NCI-H2227 treated with DMSO at 0.1 percent for 48 hours (cell line): Measurements from ENCODE around the gene SCN9A.
"Not testable (repeated sequence)": the region's sequence is repeated elsewhere in the genome, so short reads cannot be mapped to it uniquely, and the experiment has no call there.

Source experiments
- DNase-seq: peaks from one replicate; lab custom pipeline; 2025; lab: John Stamatoyannopoulos, UW

Gene SCN9A

DNA sequence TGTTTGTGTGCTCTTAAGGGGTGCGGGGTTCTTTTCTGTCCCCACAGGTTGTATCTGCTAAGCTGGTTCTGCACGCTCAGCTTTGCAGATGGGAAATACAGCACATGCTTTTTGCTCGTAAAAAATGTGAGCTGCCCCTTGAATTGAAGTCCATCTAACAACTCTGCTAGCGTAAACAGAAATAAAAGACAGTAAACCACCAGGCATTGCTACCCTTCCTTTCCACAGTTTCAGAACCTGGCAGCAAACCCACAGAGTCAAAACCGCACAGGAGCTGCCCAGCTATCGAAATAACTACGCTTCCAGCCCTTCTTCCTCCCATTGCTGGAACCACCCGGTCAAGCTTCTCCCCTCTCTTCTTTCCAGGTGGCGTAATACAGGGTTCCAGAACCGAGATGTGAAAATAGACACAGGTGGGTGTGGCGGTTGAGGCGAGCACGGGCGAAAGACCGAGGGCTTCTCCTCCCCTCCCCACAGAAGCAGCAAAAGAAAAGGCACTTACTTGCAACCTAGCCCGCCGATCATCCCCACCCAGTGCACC lies 479 bp downstream of the SCN9A start:
- DNase-seq: peak; percentile 95

DNA sequence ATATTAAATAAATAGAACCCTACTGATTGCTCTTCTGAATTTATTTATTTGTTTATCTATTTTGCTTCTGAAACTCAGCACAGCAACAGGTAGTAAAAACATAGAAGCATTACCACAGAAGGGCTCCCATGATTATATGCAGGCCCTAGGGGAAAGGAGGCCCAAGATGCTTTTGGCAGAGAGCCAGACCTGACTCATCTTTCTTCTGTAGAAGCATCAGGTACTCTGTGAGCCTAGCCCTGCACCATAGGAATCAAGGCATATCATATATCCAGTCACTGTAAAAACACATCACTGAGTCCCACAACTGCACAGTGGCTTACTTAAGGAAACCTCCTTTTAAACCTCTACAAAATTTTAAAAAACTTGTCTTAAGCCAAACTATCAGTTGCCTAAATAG lies 1.8 kb downstream of the SCN9A start:
- DNase-seq: peak; percentile 89

DNA sequence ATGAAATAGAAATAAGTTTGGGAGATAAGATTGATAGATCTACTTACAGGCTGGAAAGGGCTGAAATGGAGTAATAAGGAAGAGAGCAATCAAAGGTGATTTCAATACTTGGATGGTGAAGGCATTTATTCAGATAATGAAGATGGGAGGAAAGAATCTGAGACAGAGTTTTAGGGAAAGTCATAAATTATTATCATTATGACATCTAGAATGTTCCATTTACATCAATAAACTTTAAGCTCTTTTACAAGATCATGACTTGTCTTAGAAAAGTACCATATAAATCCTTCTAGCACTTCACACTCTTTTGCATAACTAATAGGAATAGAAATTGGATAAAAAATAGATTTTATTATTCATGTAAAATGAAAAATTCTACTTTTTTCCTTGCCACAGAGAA lies 2.2 kb downstream of the SCN9A start:
- no peak for DNase-seq

- DNase-seq: no peak
Measured at GRCh38 chr2:166373105-166373504, 2.6 kb downstream of the SCN9A start.

- DNase-seq: no peak
Measured at GRCh38 chr2:166372046-166372445, 3.7 kb downstream of the SCN9A start.

DNA sequence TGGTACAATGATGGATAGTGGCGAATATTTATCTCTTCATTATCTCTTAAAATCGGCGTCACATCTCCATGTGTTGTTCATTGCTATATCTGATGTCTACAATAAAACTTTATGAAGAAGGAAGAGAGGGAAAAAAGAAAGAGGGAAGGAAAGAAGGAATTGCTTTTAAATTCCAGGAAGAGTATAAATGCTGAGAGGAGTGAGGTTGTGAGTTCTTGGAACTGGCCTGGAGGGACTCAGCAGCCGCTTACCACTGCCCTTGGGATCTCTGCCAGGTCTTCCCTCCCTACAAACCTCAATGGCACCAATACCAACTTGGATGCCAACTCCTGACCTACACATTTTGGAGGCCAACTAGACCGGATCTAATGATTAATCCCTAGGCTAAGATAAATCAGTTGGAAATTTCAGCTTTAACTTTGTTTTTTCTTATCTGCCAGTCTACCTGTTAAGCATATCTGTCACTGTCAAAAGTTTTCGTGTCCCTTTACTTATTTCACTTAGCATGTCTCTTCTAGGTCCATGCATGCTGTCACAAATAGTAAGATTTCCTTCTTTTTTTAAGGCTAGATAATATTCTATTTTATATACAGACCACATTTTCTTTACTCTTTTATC lies 9.8 kb downstream of the SCN9A start:
- DNase-seq: no peak

GRCh38 chr2:166365239-166365638 lies 10.5 kb downstream of the SCN9A start:
- no peak for DNase-seq

- DNase-seq: no peak
Measured at GRCh38 chr2:166364476-166365161, 11.1 kb downstream of the SCN9A start.

- peak; percentile 29 for DNase-seq
Measured at GRCh38 chr2:166361351-166362153, 14.2 kb downstream of the SCN9A start.

- no peak for DNase-seq
Measured at GRCh38 chr2:166360906-166361305, 14.8 kb downstream of the SCN9A start.

- no peak for DNase-seq
Measured at GRCh38 chr2:166360426-166360825, 15.3 kb downstream of the SCN9A start.

DNA sequence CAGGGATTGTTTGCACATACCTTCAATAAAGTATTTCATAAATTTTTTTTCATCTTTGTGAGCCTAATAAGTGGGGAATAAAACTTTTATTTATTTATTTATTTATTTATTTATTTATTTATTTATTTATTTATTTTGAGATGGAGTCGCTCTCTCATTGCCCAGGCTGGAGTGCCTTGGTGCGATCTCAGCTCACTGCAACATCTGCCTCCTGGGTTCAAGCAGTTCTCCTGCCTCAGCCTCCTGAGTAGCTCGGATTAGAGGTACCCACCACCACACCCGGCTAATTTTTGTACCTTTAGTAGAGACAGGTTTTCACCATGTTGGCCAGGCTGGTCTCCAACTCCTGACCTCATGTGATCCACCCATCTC lies 17.8 kb downstream of the SCN9A start:
- DNase-seq: not testable (repeated sequence)

DNA sequence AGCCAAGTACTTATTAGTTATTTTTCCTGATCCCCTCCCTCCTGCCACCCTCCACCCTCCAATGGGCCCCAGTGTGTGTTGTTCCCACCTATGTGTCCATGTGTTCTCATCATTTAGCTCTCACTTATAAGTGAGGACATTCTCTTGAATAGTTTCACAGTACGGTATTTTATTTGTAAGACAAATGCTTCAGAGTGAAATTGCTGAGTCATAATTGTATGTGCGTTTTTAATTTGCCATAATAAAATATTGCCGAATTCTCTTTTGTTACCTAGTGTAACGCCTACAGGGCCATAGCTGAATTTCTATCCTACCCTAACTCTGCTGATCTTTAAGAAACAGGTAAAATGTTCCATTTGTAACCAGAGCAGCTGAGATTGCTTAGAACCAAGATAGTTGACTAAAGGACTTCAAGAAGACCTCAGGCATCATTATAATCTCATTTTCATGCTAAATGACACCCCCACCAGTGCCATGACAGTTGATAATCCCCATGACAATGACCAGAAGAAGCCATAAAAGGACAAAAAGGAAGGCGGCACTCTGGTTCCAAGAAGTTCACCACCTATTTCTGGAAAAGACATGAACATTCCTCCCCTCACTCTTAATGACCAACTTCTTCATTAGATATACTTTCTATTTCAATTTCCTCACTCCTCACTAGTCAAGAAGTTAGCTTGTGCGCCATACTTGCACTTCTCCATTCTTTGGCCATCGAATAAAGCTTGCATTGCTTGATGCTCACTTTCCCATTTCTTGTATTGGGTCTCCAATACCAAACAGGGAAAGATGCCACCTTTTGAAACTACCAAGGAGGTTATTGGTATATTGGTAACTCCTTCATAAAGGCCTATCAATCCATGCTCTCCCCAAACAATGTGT lies 18.4 kb downstream of the SCN9A start:
- DNase-seq: no peak

DNA sequence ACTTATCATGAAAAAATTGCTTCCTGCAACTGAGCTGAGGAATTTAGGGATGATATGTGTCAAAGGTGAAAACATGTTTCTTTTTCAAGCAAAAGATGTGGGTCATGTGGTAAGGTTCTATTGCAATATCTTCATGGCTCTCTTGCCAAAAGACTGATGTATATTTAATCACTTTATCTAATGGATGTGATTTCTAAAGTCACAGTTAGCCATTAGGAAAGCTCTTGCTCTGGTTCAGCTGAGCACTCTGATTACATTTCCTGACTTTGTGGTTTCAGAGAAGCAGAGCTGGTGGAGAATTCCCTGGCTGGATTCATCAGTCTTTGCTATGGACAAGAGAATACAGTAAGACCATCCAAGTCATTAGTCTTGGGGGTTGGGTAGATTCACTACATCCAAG lies 24.4 kb downstream of the SCN9A start:
- no peak for DNase-seq

DNA sequence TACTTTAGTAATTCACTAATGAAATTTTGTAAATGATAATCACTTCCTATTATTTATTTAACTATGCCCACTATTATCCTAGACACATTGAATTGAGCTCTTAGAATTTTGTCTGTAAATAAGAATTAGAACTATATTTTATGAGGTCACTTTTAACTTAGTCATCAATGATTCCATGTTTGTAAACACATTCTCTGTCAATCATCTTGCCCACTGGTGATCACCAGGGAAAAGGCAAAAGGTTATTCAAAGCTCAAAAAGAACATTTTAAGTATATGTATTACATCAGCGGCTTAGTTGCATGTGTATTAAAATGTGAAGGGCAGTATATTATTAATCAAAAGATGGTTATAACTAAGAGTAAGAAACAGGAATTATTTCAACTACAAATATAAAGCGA lies 25.2 kb downstream of the SCN9A start:
- no peak for DNase-seq

- peak; percentile 64 for DNase-seq
Measured at GRCh38 chr2:166344286-166345113, 31.2 kb downstream of the SCN9A start.

GRCh38 chr2:166343467-166343866 lies 32.3 kb downstream of the SCN9A start:
- peak; percentile 33 for DNase-seq

GRCh38 chr2:166341426-166341825 lies 34.3 kb downstream of the SCN9A start:
- DNase-seq: no peak

DNA sequence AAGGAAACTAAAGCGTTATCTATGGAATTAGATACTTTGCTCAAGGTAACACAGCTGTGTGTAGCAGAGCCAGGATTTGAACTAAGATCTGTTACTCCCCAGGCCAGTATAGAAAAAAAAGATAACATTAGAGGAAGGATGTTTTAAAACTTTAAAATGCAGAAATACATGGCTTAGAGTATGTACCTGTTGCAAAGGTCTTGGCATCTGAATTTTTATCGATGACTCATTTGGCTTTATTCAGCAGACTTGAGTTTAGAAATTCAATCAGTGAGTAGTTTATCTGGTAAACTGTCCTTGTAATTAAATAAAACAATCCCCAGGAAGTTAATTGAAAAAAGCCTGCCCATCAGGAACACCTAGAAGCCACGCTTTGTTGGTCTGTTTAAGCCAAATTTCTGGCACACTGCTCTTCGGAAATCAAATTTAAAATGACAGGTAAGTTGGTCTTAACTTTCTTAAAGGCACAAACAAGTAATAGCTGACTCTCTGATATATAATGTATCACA lies 36.9 kb downstream of the SCN9A start:
- no peak for DNase-seq

GRCh38 chr2:166337932-166338331 lies 37.8 kb downstream of the SCN9A start:
- DNase-seq: no peak

GRCh38 chr2:166335284-166335683 lies 40.5 kb downstream of the SCN9A start:
- DNase-seq: no peak
